Measurements from ENCODE around the gene TLCD2. TPM values are rescaled to one million over a fixed set of nuclear protein-coding genes. Genes with fewer than 3 reads are reported as not detected.
A peak's percentile ranks its signal among the peaks of the same experiment; 100 is the strongest.
"Not testable (repeated sequence)": the region's sequence is repeated elsewhere in the genome, so short reads cannot be mapped to it uniquely, and the experiment has no call there.

TLCD2 gene
- polyA plus RNA-seq, 1 donor = 5.3 TPM

DNA sequence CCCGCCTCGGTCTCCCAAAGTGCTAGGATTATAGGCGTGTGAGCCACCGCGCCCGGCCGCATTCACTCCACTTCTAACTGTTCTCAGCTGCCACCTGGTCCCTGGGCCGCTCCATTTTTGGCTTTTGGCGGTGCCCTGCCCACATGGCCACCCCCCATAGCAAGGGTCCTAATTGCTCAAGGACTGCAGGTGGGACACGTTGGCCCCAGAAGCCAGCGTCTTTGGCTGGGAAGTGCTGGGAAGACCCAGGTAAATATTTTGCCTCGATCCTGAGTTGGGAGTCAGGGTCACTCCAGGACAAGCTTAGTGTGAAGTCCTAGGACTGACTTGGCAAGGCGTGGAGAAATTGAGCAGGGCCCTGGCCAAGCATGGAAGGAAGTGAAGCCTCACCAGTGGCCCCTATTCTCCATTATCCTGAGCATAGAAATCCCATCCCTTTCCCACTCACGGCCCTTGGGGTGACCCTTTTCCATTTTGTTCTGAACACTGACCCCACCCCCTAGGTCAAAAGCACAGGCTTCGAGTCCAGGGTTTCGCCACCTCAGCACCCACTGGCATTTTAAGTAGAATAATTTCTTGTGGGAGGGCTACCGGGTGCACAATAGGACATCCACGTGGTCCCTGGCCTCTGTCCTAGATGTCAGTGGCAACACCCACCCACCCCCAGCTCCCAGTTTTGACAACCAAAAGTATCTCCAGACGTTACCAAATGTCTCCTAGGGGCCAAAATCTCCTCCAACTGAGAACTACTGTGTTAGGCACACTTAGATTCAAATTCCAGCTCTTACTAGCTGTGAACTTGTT, 8.4 kb upstream of the TLCD2 start:
- no peak for DNase-seq (ENCODE audit: low read depth)

DNA sequence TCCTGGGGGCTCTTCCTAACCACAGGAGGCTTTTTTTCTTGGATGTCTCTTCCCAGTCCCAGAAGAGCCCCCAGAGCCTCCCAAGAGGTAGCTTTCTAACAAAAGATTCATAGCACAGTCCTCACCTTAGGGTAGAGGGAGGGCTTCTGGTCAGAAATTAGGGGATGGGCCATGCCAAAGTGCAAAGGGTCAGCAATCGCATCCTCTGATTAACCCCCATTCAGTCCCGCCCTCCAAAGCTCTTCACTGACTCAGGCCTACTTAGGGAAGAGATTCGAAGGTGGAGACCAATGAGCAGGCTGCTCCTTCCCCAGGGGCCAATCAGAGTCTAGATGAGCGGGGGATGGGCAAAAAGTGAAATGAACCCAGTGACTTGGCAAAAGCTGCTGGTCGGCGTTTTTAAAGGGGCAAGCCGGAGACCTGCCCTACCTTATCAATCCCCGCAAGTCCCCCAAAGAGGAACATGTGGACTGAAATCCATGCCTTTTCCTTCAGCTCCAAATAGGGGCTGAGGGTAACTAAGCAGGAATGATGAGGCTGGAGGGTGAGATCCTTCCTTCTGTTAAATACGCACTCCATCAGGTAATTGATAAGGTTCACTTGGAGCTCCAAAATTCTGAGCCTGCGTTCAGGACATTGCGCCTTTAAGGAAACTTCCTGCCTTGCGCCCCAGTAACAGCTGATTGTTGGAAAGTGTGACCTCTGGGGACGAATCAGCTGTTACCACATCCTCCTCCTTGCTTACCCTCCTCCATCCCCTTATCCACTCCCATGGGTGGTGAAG, 6.9 kb upstream of the TLCD2 start:
- peak; percentile 75 for DNase-seq (ENCODE audit: low read depth)

DNA sequence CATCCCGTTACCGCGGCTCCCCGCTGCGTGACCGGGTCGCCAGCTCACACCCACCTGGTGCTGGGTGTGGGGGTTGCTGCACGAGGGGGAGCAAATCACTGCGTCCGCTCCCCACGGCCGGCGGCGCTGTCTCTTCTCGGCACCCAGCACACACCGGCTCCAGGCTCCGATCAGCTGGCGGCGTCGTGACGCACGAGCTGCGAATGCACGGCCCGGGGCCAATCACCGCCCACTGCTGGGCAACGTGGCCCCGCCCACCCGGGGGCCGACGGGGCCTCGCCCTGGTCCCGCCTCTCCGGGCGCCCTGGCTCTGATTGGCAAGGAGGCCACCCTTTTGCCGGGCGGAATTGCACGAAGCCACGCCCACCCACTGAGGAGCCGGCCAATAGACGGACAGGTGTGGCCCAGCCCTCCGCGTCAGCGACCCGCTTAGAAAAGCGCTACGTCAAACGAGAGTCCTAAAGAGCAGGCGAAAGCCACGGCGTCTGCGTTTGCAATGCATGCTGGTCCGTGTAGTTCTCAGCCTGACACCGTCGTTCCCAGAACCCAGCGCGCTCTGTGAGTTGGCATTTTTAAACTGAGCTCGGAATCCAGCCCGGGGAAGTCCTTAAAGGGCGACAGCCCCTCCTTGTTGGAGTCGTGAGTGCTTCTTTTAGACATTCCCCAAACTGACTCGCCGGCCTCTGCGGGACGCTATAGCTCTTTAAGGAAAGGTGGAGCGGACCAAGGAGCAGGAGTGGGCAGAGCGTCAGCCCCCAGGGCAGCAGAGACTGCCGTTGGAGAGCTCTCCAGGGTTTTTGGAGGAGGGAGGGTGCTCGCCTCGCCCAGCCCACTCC, 6.1 kb upstream of the TLCD2 start:
- peak; percentile 100 for DNase-seq (ENCODE audit: low read depth)

DNA sequence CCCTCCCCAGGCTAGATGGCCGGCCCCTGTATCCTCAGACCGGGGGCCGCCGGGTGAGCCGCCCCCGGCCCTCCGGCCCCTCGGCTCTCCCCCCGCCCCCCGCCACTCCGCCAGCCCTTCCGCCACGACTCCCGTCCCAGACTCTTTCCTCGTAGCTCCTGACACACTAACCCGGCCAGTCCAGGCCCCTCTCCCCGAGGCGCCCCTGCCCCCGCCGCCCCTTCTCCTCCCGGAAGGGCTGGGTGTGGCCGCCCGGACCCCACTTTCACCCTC, 5.6 kb upstream of the TLCD2 start:
- DNase-seq (ENCODE audit: low read depth) = no peak

DNA sequence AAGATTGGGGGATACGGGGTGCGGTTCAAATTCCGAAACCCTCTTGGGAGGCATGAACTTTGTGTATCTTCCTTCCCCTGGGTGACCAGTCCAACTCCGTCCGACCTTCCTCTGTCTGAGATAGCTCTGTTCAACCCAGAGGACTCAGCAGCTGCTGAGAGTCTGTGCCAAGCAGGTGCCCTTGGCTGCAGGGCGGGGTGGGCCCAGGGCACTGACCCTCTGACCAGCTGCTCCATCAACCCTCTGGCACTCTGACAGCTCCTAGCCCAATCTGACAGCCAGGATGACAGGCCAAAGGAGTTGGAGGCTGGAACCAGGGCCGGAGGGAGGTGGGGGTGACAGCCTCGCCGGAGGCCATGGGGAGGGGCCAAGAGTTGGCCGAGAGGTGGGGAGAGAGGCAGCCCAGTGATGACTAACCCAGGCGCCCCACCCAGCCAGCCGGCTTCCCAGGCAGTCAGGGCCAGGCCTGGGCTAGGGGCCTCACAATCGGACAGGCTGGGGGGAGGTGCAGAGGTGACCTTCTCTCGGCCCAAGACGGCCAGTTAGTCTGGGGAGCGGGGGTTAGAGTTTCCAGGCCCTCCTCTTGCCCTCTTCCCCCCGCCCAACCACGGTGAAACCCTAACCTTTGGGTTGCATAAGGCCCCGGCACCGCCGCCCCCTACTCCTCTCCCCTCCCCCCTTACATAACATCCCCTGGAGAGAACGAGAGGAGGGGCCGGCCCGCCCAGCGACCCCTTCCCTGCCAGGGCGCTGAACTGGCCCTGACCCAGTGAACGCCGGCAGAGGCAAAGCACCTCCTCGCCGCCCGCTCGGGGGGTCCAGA, 5.0 kb upstream of the TLCD2 start:
- DNase-seq (ENCODE audit: low read depth) = peak; percentile 62

DNA sequence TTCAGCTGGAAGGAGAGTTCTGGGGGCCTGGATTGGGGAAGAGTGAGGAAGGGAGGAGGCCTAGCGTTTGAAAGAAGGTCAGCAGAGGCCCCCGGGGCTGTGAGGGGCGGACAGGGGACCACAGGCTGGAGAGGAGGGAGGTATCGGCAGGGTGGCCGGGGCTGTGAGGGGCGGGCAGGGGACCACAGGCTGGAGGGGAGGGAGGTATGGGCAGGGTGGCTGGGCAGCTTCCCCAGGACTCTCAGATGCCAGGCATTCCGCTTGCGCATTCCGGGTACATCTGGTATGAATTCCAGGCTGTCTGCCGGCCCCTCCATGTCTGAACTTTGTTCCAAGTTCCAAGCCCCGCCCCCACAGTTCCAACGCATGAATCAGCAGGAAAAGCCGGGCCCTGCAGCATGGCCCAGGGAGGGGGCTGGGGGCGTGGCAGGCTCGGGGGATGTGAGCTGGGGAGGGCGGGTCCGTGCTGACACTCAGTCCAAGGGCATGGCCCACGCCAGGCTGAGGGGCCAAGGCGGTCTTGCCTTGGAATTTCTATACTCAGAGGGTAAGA, 4.3 kb upstream of the TLCD2 start:
- DNase-seq (ENCODE audit: low read depth) = peak; percentile 75

DNA sequence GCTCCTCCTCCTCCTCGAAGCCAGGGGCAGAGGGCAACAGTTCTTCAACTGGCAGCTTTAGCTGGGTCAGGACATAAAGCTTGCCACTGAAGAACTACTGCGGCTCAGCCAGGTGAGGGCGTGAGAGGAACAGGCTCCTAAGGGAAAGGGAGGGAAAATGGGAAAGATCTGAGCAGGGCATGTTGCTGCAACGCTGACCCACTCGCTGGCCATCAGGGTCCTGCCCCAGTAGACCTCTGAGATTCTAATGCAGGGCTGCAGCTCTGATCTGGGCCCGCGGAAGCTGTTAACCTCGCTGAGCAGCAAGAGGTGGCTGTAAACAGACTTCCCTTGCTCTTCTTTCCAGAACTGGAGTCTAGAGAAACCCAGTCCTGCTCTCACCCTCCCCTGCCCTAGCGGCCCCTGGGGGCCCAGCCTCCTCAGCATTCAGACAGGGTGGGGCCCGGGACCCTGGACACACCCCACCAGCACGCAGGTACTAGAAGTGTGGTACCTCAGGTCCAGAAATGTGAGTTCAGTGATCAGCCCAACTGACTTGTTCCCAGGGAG, 3.8 kb upstream of the TLCD2 start:
- DNase-seq (ENCODE audit: low read depth) = no peak

DNA sequence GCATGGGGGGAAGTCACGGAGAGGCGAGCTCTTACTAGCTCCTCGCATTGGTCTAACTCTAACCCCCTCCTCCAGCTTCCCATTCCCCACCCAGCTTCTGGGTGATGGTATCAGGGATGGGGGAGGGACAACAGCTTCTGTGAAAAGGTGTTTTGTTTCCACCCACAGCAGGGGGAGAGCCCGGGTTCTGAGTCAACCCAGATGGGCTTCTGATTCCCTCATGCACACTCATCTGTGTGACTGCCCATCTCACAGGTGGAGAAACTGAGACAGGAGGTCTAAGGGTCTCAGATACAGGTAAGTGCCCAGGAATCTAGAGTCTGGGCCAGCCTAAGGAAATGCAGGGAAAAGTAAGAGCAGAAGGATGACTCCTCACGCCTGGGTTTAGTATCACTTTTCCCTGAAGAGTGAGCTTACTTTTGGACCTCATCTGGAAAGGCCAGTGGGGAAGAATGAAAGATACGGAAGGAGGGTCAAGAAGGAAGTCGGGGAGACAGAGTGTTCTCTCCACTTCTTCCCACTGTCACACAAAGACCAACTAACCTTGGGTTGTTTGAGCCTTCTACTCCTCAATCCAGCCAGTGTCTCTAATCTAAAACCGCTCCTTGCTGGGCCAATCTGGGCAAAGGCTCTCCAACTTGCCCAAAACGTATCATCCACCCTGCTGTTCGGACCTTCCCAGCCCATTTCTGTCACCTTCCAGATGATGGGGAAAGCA, 3.1 kb upstream of the TLCD2 start:
- no peak for DNase-seq (ENCODE audit: low read depth)

DNA sequence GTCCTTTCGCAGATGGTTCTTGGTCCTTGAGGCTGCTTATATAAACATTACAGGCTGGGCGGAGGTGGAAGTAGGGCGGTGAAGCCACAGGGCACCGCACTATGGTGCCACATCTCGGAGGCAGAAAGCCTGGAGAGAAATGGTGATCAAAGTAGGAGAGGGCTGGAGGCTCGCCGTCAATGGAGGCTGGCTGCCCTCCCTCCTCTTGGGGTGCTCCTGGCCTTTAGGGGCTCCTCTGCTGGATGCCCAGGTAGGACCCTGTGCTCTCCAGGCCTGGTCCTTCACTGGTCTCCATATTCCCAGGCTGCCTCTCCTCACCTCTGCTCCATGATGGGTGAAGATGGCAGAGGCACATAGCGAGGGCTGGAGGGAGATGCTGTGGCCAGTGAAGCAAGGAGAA, 2.1 kb upstream of the TLCD2 start:
- no peak for DNase-seq (ENCODE audit: low read depth)

DNA sequence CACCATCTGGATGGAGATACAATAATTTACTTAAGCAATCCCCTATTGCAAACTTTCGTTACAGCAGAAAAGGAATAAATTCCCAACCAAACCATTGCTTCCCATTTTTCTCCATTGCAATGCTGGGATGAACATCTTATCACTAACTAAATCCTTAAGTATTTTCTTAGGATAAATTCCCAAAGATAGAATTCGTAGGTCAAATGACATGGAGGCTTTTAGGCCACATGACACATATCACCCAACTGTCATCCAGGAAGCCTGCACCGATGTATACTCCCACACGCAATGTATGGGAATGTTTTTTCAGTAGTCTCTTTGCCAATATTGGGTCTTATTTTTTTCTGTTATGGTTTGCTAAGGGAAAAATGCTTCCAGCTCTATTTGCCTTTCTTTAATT, 1.6 kb upstream of the TLCD2 start:
- no peak for DNase-seq (ENCODE audit: low read depth)

DNA sequence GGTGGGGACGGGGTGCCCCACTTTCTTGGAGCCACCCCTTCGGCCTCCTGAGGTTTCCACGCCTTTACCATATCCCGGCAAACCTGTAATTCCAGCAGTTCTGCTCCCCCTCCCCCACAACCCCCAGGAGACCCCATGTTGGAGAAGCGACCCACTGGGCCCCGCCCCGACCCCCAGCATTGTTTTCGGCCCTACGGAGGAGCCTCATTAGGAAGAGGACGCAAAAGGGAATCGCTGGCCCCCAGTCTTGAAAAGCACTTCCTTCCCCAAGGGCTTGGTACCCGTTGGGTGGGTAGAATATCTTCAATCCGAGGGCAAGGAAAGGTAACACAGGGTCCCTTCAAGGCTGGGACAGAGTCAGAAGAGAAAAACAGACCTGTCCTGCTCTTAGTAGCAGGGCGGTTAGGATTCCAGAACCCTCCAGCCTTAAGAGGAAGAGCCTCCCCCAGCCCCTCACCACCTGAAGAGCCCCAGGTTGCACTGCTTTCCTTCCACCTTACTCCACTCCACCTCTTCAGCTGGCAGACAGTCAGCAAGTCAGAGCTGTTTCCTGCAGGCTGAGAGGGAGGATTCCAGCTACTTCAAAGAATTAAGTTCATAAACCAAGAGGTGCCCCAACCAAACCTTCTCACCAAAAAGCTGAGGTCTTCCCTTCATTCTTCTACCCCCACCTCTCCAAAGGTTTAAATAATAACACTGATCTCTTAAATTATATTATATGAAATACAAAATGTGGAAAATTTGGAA, 803 bp upstream of the TLCD2 start:
- no peak for DNase-seq (ENCODE audit: low read depth)

DNA sequence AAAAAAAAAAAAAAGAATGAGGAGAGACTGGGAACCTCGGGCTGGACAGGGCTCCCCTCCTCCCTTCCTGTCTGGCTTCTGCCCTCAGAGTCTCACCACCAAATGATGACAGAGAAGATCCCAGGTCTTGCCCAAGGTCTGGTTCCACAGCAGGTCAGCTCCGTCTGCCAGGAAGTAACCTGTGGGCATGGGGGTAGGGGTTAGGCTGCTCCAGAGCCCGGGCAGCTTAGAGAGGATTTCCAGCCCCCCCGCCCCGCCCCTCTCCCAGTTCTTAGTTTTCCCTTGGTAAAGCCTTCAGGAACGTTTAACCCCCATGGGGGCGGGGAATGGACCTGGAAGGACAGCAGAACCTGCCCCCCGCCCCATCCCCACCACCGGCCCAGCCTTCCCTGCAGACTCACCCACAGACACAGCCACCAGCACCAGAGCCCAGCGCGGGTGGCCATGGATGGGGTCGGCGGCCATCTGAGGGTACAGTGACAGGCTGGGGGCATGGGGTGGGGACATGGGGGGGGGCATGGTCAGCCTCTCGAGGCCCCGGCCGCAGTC, 700 bp downstream of the TLCD2 start:
- no peak for DNase-seq (ENCODE audit: low read depth)

DNA sequence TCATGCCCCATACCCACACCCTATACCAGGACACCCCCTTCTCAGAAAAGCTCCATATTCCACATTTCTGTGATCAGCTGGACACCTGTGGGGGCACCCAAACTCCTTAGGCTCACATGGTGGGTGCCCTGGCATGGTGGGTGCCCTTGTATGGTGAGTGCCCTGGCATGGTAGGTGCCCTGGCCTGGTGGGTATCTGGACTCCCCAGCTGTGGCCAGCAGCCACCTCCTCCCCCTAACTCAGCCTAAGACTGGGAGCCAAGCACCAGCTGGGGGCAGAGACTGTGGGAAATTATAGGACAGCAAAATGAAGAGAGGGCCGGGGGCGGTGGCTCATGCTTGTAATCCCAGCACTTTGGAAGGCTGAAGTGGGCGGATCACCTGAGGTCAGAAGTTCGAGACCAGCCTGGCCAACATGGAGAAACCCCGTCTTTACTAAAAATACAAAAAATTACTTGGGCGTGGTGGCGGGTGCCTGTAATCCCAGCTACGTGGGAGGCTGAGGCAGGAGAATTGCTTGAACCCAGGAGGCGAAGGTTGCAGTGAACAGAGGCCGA, 1.3 kb downstream of the TLCD2 start:
- not testable (repeated sequence) for DNase-seq (ENCODE audit: low read depth)

DNA sequence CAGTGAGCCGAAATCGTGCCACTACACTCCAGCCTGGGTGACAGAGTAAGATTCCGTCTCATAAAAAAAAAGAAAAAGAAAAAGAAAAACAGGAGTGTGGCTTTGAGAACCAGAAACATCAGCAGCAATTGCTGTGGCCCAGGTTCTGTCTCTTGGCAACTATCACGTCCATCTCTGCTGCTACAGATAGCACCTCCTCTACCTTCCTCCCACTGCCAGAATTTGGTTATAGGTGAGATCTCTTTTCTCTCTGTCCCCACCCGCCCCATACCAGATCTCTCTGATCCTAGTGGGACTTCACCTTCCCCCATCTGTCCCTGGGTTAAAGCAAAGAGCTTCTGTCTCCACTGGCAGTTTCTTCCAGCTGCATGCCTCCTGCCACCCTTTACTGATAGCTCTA, 3.1 kb downstream of the TLCD2 start:
- DNase-seq (ENCODE audit: low read depth) = no peak

DNA sequence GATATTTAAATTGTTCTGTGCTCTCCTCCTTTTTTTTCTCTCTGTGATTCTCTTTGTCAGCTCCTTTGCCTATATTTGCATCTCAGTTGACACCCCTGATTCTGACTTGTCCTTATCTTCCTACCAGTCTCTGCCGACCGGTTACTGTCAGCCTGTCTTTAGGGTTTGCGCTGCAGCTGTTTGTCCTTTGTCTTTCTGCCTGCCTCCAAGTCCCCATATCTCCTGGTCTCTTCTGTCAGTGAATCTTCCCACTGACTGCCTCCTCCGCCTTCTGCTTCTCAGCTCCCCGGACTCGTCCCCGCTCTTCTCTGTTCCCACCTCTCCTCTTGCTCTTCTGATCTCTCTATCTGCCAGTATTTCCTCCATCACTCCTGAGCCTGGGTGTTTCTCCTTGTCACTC, 5.2 kb downstream of the TLCD2 start:
- no peak for DNase-seq (ENCODE audit: low read depth)

DNA sequence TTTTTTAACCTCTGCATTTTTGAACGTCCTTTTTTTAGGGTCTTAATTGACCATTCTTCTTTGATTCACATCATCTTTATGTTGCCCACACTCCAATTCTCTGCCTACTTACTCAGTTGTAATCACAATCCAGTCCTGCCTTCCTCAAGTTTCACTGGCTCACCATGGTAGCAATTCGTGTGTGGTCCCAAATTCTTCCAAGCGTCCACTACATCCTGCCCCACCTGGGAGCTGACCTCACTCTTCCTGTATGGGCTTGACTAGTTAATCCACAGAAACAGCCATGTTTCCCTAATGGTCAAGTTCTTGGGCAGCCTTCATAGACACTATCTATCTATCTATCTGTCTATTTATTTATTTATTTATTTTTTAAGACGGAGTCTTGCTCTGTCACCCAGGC, 7.1 kb downstream of the TLCD2 start:
- DNase-seq (ENCODE audit: low read depth) = no peak

DNA sequence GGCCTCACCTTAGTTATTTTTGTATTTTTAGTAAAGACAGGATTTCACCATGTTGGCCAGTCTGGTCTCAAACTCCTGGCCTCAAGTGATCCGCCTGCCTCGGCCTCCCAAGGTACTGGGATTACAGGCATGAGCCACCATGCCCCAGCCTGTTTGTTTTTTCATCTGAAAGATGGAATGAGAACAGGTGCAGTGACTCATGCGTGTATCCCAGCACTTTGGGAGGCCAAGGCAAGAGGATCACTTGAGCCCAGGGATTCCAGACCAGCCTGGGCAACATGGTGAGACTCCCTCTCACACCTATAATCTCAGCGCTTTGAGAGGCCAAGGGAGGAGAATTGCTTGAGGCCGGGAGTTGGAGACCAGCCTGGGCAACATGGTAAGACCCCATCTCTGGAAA, 10.3 kb downstream of the TLCD2 start:
- not testable (repeated sequence) for DNase-seq (ENCODE audit: low read depth)

DNA sequence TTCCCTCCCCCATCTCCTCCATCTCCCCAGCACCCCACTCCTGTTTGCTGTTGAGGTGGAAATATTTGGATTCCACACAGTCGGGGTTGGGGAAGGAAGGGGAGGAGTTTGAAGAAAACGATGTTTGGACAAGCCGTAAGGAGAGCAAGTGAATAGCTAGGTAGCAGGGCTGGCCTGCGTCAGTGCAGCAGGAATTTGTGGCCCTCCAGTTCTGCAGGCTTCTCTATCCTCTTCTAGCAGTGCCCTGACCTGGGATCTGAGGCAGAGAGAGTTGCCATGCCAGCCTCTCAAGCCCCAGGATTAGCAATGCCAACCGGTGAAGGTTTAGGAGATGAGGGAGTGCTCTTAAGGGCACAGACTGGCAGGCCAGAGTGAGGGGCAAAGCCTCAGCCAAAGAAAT, 12.5 kb downstream of the TLCD2 start:
- no peak for DNase-seq (ENCODE audit: low read depth)

DNA sequence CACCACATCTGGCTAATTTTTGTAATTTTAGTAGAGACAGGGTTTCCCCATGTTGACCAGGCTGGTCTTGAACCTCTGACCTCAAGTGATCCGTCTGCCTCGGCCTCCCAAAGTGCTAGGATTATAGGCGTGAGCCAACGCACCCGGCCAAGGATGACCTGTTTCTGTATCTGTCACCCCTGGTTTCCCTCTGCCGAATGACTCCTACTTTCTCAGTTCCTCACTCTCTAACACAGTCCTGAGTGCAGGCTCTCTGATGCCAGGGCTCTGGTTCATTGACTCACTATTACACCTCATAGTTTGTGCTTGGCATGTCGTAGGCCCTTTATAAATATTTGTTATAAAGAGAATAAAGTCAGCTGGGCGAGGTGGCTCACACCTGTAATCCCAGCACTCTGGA, 14.8 kb downstream of the TLCD2 start:
- no peak for DNase-seq (ENCODE audit: low read depth)
